ENCODE measurements around the gene KCNH4.
"Not testable (repeated sequence)": the region's sequence is repeated elsewhere in the genome, so short reads cannot be mapped to it uniquely, and the experiment has no call there.

Gene KCNH4

DNA sequence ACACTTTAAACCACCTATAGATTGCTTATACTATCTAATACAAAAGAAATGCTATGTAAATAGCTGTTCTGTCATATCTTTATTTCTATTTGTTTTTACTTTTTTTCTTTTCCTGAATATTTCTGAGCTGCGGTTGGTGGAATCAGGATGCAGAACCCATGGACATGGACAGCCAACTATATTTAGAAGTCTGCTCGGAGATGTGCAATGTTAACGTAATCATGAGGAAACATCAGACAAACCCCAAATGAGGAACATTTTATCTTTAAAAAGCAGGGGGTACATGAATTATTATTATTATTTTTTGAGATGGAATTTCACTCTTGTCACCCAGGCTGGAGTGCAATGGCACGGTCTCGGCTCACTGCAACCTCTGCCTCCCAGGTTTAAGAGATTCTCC, 44.7 kb upstream of the KCNH4 start:
- Histone ChIP-seq H2AFZ (ENCODE audit: low read depth, low read length) (no peak overlapping the region), H3K4me1 (ENCODE audit: insufficient read depth, low read length) (no peaks in the 10 kb centered on the region), H3K4me2 (ENCODE audit: insufficient read depth, low read length) (no peak overlapping the region), H3K9ac (ENCODE audit: low read depth, low read length) (no peak overlapping the region), H4K20me1 (ENCODE audit: insufficient read depth, low read length) (no peaks in the 10 kb centered on the region; the same call in 1 of the 2 replicates), H3K36me3 (ENCODE audit: insufficient read depth, low read length) (peaks cover 34% of the 10 kb centered on the region), H3K27me3 (ENCODE audit: insufficient read depth, low read length, poor library complexity) (no peaks in the 10 kb centered on the region), H3K4me3 (ENCODE audit: low read depth in 1 of 2, low read length in 2 of 2) (no peak overlapping the region), H3K27ac (ENCODE audit: low read length) (no peak overlapping the region), H3K79me2 (ENCODE audit: insufficient read depth, low read length) (no peaks in the 10 kb centered on the region), H3K9me3 (ENCODE audit: insufficient read depth, low read length, severe bottlenecking) (no peaks in the 10 kb centered on the region)
- ATAC-seq (ENCODE audit: insufficient read depth, low read depth) (no peak), DNase-seq (no peak)
- no peak for TF ChIP-seq EZH2 (IDR thresholded peaks at IDR 0.05; ENCODE audit: borderline replicate concordance, low read depth, low read length, severe bottlenecking)
- TF ChIP-seq, protein P1, sequence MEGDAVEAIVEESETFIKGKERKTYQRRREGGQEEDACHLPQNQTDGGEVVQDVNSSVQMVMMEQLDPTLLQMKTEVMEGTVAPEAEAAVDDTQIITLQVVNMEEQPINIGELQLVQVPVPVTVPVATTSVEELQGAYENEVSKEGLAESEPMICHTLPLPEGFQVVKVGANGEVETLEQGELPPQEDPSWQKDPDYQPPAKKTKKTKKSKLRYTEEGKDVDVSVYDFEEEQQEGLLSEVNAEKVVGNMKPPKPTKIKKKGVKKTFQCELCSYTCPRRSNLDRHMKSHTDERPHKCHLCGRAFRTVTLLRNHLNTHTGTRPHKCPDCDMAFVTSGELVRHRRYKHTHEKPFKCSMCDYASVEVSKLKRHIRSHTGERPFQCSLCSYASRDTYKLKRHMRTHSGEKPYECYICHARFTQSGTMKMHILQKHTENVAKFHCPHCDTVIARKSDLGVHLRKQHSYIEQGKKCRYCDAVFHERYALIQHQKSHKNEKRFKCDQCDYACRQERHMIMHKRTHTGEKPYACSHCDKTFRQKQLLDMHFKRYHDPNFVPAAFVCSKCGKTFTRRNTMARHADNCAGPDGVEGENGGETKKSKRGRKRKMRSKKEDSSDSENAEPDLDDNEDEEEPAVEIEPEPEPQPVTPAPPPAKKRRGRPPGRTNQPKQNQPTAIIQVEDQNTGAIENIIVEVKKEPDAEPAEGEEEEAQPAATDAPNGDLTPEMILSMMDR (IDR thresholded peaks at IDR 0.05; ENCODE audit: borderline replicate concordance, extremely low read depth, low read length, poor library complexity, severe bottlenecking) = no peak

DNA sequence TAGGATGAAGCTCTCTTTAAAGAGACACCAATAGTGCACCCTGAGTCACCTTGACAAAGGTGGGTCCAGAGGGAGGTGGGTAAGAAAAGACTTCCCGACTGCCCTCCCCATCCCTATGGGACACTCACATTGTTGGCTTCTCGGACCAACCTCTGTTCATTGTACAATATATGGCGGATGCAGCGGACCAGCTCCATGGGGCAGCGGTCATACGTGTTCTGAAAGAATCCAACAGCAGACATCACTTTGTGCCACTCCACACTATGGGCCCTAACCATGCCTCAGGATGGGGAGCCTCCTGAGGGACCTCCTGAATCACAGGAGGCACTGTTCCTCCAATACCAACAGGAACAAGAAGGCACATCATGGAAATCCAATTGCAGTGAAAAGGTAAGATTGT, 43.7 kb upstream of the KCNH4 start:
- Histone ChIP-seq H3K36me3 (ENCODE audit: insufficient read depth, low read length) (peaks cover 38% of the 10 kb centered on the region), H3K4me1 (ENCODE audit: insufficient read depth, low read length) (no peaks in the 10 kb centered on the region), H3K9ac (ENCODE audit: low read depth, low read length) (no peak overlapping the region), H3K4me3 (ENCODE audit: low read depth in 1 of 2, low read length in 2 of 2) (no peak overlapping the region), H3K4me2 (ENCODE audit: insufficient read depth, low read length) (no peak overlapping the region), H3K27me3 (ENCODE audit: insufficient read depth, low read length, poor library complexity) (no peaks in the 10 kb centered on the region), H3K79me2 (ENCODE audit: insufficient read depth, low read length) (no peaks in the 10 kb centered on the region), H3K27ac (ENCODE audit: low read length) (no peak overlapping the region), H3K9me3 (ENCODE audit: insufficient read depth, low read length, severe bottlenecking) (no peaks in the 10 kb centered on the region), H2AFZ (ENCODE audit: low read depth, low read length) (no peak overlapping the region), H4K20me1 (ENCODE audit: insufficient read depth, low read length) (no peaks in the 10 kb centered on the region; the same call in 1 of the 2 replicates)
- TF ChIP-seq, protein P1 (IDR thresholded peaks at IDR 0.05; ENCODE audit: borderline replicate concordance, extremely low read depth, low read length, poor library complexity, severe bottlenecking) = no peak
- DNase-seq (no peak), ATAC-seq (ENCODE audit: insufficient read depth, low read depth) (no peak)

- TF ChIP-seq EZH2 (IDR thresholded peaks at IDR 0.05; ENCODE audit: borderline replicate concordance, low read depth, low read length, severe bottlenecking) = no peak
- TF ChIP-seq, protein P1 (IDR thresholded peaks at IDR 0.05; ENCODE audit: borderline replicate concordance, extremely low read depth, low read length, poor library complexity, severe bottlenecking) = peak; percentile 75
- no peak overlapping the region for H3K9ac ChIP-seq (ENCODE audit: low read depth, low read length)
- no peak overlapping the region for H3K27ac ChIP-seq (ENCODE audit: low read length)
- peak; percentile 77 for ATAC-seq (ENCODE audit: insufficient read depth, low read depth)
- no peaks in the 10 kb centered on the region for H3K4me1 ChIP-seq (ENCODE audit: insufficient read depth, low read length)
- no peak overlapping the region for H3K4me3 ChIP-seq (ENCODE audit: low read depth in 1 of 2, low read length in 2 of 2)
- H3K27me3 ChIP-seq (ENCODE audit: insufficient read depth, low read length, poor library complexity) = no peaks in the 10 kb centered on the region
- H2AFZ ChIP-seq (ENCODE audit: low read depth, low read length) = no peak overlapping the region
- peak; percentile 33 for DNase-seq
- no peak overlapping the region for H3K4me2 ChIP-seq (ENCODE audit: insufficient read depth, low read length)
- H4K20me1 ChIP-seq (ENCODE audit: insufficient read depth, low read length) = no peaks in the 10 kb centered on the region; the same call in 1 of the 2 replicates
- H3K9me3 ChIP-seq (ENCODE audit: insufficient read depth, low read length, severe bottlenecking) = no peaks in the 10 kb centered on the region
- H3K36me3 ChIP-seq (ENCODE audit: insufficient read depth, low read length) = peaks cover 50% of the 10 kb centered on the region
- H3K79me2 ChIP-seq (ENCODE audit: insufficient read depth, low read length) = no peaks in the 10 kb centered on the region
Observed at GRCh38 chr17:42221886-42222745, 41.2 kb upstream of the KCNH4 start.

DNA sequence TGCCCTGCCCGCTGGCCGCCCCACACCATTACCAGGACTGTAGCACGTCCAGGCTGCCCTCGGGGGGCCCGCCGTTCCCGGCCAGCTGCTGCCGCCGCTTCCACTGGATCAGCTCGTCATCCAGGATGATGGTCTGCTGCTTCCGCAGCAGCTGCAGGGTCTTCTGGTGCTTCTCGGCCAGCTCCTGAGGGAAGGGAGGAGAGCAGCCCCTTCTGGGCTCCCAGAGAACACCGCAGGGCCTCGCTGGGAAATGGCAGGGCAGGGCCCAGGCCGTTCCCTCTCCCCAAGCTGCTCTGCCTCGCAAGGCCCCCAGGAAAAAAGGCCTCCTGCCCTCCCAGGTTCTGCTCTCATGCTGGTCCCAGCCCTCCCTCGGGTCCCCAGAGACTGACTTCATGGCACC, 38.3 kb upstream of the KCNH4 start:
- not testable (repeated sequence) for DNase-seq; H3K9ac ChIP-seq (ENCODE audit: low read depth, low read length); H4K20me1 ChIP-seq (ENCODE audit: insufficient read depth, low read length); H3K9me3 ChIP-seq (ENCODE audit: insufficient read depth, low read length, severe bottlenecking); H3K27ac ChIP-seq (ENCODE audit: low read length); H3K79me2 ChIP-seq (ENCODE audit: insufficient read depth, low read length); H3K4me3 ChIP-seq (ENCODE audit: low read depth in 1 of 2, low read length in 2 of 2); H3K4me1 ChIP-seq (ENCODE audit: insufficient read depth, low read length); H3K27me3 ChIP-seq (ENCODE audit: insufficient read depth, low read length, poor library complexity); H2AFZ ChIP-seq (ENCODE audit: low read depth, low read length); ATAC-seq (ENCODE audit: insufficient read depth, low read depth); H3K4me2 ChIP-seq (ENCODE audit: insufficient read depth, low read length)
- peaks cover 64% of the 10 kb centered on the region for H3K36me3 ChIP-seq (ENCODE audit: insufficient read depth, low read length)

Data from DND-41 (cell line).